Peyer's patch (tissue), 4 donors: ENCODE data around the gene POLR2L. TPM values are rescaled to one million over a fixed set of nuclear protein-coding genes. Genes with fewer than 3 reads are reported as not detected.

Experiments
- DNase-seq, 3 donors: peaks; one replicate each; pipeline ENCODE4 v3.0.0-alpha.2; 2017 to 2019
- H3K27ac ChIP-seq, 4 donors: fragments of 200-600 bp; sonication (generic); one replicate each; pipeline ENCODE4 v1.5.1; 2016 to 2019
- H3K27me3 ChIP-seq, 2 donors: fragments of 200-600 bp; sonication (generic); one replicate each; pipeline ENCODE4 v1.5.1; 2019
- H3K36me3 ChIP-seq, 3 donors: fragments of 200-600 bp; sonication (generic); one replicate each; pipeline ENCODE4 v1.5.1; 2016 to 2019
- H3K4me1 ChIP-seq, 4 donors: fragments of 200-600 bp; sonication (generic); one replicate each; pipeline ENCODE4 v1.5.1; 2016 to 2019
- H3K4me3 ChIP-seq, 4 donors: fragments of 200-600 bp; sonication (generic); 1 replicate in 3 of 4; 2 replicates in 1 of 4; pipeline ENCODE4 v1.5.1; 2016 to 2019; ENCODE audit warnings: mild to moderate bottlenecking in 1 of 4
- H3K9me3 ChIP-seq, 4 donors: fragments of 200-600 bp; sonication (generic); one replicate each; pipeline ENCODE4 v1.5.1; 2016 to 2019; ENCODE audit warnings: mild to moderate bottlenecking in 1 of 4
- POLR2A ChIP-seq, 2 donors: fragments of 450-650 bp; IDR thresholded peaks; one replicate each; pipeline ENCODE4 v1.5.1; 2017; ENCODE audit warnings: antibody characterized with exemption in 2 of 2, mild to moderate bottlenecking in 2 of 2, moderate library complexity in 2 of 2
- total RNA-seq, 4 donors: library from RNA; depleted of rRNA; stranded (reverse); fragments of >200 nt; gene quantifications; one replicate each; pipeline ENCODE4 v1.1.0, GENCODE V29; 2016
- TF ChIP-seq, protein P1 (sequence below), 6 experiments: fragments of 450-650 bp in 4 of 6; fragments of 200-600 bp in 2 of 6; sonication (generic) in 1 of 6; IDR thresholded peaks; one replicate each; pipeline ENCODE4 v1.5.1; 2017 to 2019; ENCODE audit warnings: antibody characterized with exemption in 6 of 6, mild to moderate bottlenecking in 3 of 6, moderate library complexity in 1 of 6

POLR2L gene
- total RNA-seq, 4 donors from 2014 or later = 37.8 to 67.1 (median 44.8) TPM

DNA sequence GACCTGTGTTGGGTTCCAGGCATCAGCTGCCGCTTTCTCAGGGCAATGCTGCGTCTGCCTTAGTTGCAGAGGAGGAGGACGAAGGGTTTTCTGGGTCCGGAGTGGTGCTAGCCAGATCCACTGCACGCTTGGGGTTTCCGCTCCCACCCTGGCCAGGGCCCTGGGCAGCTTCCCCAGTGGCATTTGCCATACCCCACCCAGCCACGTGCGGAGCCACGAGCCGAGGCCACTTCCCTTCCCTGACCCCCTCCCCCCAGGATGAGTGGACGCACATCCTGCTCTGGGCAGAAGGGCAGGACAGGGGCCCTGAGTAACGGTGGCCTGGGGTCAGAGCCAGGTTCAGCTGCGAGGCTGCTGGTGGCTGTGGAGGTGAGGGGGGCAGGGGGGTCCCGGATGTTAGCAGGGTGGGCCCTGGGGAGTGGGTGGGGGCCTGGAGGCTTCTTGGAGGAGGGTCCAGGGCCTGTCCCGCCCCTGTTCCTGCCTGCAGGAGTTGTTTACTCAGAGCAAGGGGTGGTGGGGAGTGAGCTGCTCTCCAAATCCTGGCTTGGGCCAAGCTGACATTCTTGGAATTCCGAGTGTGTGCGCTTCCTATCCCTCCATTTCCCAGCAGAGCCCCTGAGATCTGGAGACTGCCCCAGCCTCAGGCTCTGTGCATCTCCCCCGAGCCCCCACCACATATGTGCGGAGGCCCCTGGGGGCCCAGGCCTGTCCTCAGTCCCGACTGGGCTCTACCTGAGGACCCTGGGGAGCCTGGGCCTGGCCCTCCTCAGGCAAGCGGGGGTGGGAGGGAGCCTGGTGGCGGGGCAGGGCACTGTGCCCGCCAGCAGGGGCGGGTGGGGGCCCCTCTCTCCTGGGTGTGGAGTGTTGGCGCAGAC lies 1.7 kb upstream of the POLR2L start:
- DNase-seq = peak; percentile 59 to 90 (median 77)
- Histone ChIP-seq H3K27ac (peak overlapping the region; percentile 88 to 96 (median 92)), H3K27me3 (peaks cover 0 to 5% of the 10 kb centered on the region in 2 donors), H3K4me1 (peaks cover 10 to 65% (median 33%) of the 10 kb centered on the region in 4 donors), H3K9me3 (no peaks in the 10 kb centered on the region), H3K4me3 (peak overlapping the region; percentile 72 to 99 (median 94)), H3K36me3 (peaks cover 0 to 14% (median 0%) of the 10 kb centered on the region in 3 donors)
- TF ChIP-seq POLR2A (IDR thresholded peaks at IDR 0.05) = no peak
- TF ChIP-seq, protein P1, sequence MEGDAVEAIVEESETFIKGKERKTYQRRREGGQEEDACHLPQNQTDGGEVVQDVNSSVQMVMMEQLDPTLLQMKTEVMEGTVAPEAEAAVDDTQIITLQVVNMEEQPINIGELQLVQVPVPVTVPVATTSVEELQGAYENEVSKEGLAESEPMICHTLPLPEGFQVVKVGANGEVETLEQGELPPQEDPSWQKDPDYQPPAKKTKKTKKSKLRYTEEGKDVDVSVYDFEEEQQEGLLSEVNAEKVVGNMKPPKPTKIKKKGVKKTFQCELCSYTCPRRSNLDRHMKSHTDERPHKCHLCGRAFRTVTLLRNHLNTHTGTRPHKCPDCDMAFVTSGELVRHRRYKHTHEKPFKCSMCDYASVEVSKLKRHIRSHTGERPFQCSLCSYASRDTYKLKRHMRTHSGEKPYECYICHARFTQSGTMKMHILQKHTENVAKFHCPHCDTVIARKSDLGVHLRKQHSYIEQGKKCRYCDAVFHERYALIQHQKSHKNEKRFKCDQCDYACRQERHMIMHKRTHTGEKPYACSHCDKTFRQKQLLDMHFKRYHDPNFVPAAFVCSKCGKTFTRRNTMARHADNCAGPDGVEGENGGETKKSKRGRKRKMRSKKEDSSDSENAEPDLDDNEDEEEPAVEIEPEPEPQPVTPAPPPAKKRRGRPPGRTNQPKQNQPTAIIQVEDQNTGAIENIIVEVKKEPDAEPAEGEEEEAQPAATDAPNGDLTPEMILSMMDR (IDR thresholded peaks at IDR 0.05) = no peak

DNA sequence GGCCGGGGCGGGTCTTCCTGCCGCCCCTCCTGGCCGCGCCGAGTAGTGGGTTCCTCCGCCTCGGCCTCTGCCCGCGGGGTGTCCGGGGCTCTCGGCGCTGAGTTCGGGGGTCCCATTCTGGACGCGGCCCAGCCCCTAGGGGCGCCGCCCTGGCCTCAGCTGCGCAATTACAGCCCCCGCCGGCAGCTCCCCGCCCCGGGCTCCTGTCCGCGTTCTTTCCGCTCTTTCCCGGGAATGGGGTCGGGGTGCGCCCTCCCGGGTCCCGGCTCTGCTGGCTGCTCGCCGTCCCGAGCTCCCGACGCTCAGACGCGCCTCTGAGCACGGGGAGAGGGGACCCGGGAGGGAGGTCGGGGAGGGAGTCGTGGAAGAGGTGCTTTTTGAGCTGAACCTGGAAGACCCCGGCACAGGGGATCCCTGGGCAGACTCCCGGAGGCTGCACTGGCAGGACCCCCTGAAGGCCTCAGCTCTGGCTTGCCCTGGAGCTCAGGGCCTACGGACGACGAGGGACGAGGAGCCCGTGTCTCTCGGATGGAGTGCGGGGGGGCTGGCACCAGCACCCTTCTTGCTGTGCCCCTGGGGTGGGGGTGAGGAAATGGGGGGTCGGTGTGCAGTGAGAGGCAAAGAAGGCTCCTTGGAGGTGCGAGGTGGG lies 881 bp upstream of the POLR2L start:
- H3K36me3 ChIP-seq = peaks cover 0 to 22% (median 0%) of the 10 kb centered on the region in 3 donors
- peak overlapping the region; percentile 88 to 96 (median 92) for H3K27ac ChIP-seq
- no peaks in the 10 kb centered on the region for H3K9me3 ChIP-seq
- H3K4me1 ChIP-seq = peaks cover 10 to 65% (median 25%) of the 10 kb centered on the region in 4 donors
- no peaks in the 10 kb centered on the region for H3K27me3 ChIP-seq
- TF ChIP-seq, protein P1 (IDR thresholded peaks at IDR 0.05) = no peak
- no peak for TF ChIP-seq POLR2A (IDR thresholded peaks at IDR 0.05)
- peak overlapping the region; percentile 72 to 99 (median 94) for H3K4me3 ChIP-seq
- no peak for DNase-seq

DNA sequence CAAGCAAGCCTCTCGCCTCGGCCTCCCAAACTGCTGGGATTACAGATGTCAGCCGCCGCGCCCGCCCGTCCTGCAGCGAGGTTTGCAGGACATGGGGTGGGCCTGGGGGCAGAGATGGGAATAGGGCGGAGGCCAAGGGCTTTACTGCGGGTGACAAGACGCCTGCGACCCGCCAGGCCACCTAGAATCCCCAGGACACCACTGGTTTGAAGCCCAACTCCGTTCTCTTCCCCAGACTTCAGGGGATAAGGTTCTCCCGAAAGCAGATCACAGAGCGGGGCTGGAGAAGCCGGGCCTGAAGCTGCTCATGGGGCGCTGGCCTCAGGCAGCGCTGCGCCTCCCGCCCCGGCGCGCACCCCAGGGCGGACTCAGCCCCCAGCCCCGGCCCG lies 354 bp downstream of the POLR2L start:
- TF ChIP-seq, protein P1 (IDR thresholded peaks at IDR 0.05) = no peak
- TF ChIP-seq POLR2A (IDR thresholded peaks at IDR 0.05) = no peak
- Histone ChIP-seq H3K4me1 (peaks cover 10 to 70% (median 24%) of the 10 kb centered on the region in 4 donors), H3K27me3 (no peaks in the 10 kb centered on the region), H3K4me3 (peak overlapping the region; percentile 72 to 99 (median 94)), H3K9me3 (no peaks in the 10 kb centered on the region), H3K27ac (peak overlapping the region; percentile 88 to 96 (median 92)), H3K36me3 (peaks cover 0 to 35% (median 0%) of the 10 kb centered on the region in 3 donors)
- no peak for DNase-seq

DNA sequence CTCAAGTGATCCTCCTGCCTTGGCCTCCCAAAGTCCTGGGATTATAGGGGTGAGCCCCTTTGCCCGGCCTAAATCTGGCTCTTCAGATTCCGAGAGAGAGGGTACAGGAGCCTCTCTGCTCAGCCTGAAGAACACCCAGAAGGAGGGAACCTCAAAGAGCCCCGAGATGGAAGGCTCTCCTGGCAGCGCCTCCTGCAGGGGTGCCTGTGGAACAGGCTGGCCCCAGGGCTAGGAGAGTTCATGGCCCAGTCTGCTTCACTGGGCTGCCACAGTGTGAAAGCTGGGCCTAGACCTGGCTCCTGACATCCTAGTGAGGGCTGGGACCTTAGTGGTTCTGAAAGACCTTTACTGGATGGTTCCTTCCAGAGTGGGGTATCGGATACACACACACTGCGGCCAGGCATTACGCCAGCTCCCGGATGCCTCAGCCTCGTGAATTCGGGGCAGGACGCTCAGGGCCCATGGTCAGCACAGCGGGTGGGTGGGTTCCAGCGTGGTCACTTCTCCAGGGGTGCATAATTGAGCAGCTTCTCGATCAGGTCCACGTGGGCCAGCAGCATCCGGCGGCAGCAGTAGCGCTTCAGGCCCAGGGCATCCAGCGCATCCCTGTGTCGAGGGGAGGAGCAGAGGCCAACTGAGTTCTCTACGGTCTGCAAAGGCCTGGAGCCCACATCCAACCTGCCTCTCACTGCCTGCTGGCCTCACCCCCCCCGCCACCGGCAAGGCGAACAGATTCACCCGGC lies 2.3 kb downstream of the POLR2L start:
- Histone ChIP-seq H3K9me3 (no peaks in the 10 kb centered on the region), H3K27me3 (no peaks in the 10 kb centered on the region), H3K4me1 (peaks cover 10 to 66% (median 21%) of the 10 kb centered on the region in 4 donors), H3K27ac (no peak overlapping the region), H3K4me3 (no peak overlapping the region), H3K36me3 (peaks cover 0 to 42% (median 0%) of the 10 kb centered on the region in 3 donors)
- peak in 1 of 3 donors; percentile 46 for DNase-seq
- TF ChIP-seq POLR2A (IDR thresholded peaks at IDR 0.05) = no peak
- TF ChIP-seq, protein P1 (IDR thresholded peaks at IDR 0.05) = peak in 3 of 6 experiments; percentile 15 to 33 (median 27)

DNA sequence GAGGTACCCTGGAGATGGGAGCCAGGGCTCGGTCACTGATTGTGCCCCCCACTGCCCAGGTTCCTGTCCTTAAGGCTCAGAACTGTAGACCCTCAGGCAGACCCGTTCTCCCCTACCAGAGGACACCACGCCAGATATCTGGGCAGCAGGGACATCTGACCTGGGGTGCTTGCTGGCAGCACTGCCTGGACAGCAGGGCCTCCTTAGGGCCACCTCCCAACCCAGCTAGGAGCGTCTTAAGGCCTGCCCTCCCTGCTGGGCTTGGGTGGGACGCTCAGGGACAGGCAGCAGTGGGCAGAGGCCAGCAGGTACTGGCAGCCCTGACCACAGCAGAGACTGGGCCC lies 3.1 kb downstream of the POLR2L start:
- Histone ChIP-seq H3K9me3 (no peaks in the 10 kb centered on the region), H3K4me3 (no peak overlapping the region), H3K27ac (no peak overlapping the region), H3K4me1 (peaks cover 12 to 66% (median 20%) of the 10 kb centered on the region in 4 donors), H3K27me3 (no peaks in the 10 kb centered on the region), H3K36me3 (peaks cover 0 to 42% (median 0%) of the 10 kb centered on the region in 3 donors)
- no peak for DNase-seq
- TF ChIP-seq POLR2A (IDR thresholded peaks at IDR 0.05) = no peak
- TF ChIP-seq, protein P1 (IDR thresholded peaks at IDR 0.05) = no peak
